ENCODE data around the gene APOL1. TPM values are rescaled to one million over a fixed set of nuclear protein-coding genes. Genes with fewer than 3 reads are reported as not detected.
"Not testable (repeated sequence)": the region's sequence is repeated elsewhere in the genome, so short reads cannot be mapped to it uniquely, and the experiment has no call there.

The APOL1 gene
- total RNA-seq, 2 donors from 2014 or later: 23.3 to 38.2 TPM

GRCh38 chr22:36238373-36239149 lies 14.4 kb upstream of the APOL1 start:
- ATAC-seq (peak; percentile 70), DNase-seq (peak in 1 of 2 donors; percentile 52)
- intact Hi-C loops (cut with DNase I, micrococcal nuclease): no loop called here

DNA sequence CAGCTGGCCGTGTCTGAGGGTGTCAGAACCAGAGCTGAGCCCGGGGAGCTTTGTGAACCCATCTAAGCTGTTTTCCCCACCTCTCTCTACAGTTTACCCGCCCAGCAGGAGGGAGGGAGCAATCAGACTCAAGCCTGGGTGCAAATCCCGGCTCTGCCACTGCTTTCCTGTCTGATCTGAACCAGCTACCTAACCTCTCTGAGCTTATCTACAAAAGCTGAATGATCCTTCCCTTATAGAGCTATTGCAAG lies 13.9 kb upstream of the APOL1 start:
- intact Hi-C loops (cut with DNase I, micrococcal nuclease): no loop called here
- peak; percentile 44 for ATAC-seq
- peak in 1 of 2 donors; percentile 29 for DNase-seq

DNA sequence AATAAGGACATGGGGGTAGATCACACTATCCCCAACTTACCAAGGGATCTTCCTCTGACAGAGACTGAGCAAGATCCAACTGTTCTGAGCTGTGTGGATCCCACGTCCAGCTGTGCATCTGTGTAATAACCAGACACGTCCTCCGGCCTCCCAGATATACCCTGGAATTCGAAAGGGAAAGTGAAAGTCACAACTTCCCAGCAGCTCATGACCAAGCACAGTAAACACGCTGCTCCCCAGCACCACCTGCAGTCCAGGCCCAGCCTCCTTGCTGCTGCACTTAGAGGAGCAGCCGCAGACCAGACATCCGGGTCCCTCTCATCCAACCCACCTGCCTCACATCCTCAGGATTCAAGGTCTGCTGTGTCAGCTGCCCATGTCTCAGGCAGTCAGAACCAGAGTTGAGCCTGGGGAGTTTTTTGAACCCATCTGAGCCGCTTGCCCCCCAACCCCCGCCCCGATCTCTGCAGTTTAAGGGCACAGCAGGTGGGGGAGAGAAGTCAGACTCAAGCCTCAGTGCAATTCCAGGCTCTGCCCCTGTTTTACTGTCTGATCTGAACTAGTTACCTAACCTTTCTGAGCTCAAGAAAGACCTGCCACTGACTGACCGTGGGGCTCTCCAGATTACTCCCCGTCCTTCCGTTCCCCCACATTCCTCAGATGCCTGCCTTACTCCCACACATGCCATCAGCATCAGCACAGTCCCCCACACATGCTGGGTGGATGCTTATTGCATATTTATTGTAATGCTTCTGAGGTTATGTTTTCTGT lies 13.3 kb upstream of the APOL1 start, which contains the start of gene APOL2:
TSS of gene APOL2 (minus strand) at position 127 of the 771 bp plus-strand sequence. CDS start 6,365 bp downstream, outside the sequence.
- peak; percentile 88 to 95 for DNase-seq
- ATAC-seq: peak; percentile 96
- intact Hi-C loops (cut with DNase I, micrococcal nuclease): no loop called here

- DNase-seq (no peak), ATAC-seq (no peak)
- intact Hi-C loops (cut with DNase I, micrococcal nuclease): no loop called here
These were observed 8.9 kb upstream of the APOL1 start for GRCh38 chr22:36243986-36244385.

DNA sequence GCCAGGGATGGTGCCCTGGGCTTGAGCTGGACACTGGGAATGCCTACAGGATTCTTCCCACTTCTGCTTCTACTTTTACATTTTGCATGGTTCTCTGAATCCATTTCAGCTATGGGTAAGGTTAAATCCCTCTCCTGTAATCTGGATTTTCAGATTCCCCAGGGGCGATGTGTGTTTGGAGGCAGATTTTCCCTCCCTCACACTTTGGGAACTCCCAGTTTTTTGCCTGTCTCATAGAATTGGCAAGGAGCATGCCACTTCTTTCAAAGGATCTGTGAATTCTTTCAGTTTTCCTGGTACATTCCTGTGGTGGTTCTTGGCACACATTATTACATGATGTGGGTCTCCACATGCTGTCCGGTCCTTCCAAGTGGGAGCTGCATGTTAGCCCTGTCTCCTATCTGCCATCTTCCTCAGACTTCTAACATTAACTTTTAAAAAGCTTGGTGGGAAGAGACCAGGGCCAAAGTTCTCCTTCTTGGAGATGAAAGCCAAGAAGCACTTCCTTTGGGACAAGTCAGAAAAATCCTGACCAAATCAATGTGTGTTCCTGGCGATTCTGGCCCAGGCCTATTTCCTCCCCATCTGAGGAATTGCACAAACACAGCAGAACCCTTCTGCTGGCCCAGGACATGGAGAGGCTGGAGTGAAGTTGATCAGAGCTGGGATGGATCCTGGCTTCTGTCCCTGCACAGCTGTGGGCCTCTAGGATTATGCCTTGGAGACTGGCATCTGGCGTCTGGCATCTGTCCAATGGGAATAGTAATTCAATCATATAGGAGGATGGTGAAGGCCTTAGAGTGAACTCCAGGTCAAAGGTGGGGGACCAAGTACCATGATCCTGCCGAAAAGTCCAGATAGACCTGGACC lies 8.2 kb upstream of the APOL1 start:
- ATAC-seq (no peak), DNase-seq (no peak)
- intact Hi-C loops (cut with DNase I, micrococcal nuclease): no loop called here

DNA sequence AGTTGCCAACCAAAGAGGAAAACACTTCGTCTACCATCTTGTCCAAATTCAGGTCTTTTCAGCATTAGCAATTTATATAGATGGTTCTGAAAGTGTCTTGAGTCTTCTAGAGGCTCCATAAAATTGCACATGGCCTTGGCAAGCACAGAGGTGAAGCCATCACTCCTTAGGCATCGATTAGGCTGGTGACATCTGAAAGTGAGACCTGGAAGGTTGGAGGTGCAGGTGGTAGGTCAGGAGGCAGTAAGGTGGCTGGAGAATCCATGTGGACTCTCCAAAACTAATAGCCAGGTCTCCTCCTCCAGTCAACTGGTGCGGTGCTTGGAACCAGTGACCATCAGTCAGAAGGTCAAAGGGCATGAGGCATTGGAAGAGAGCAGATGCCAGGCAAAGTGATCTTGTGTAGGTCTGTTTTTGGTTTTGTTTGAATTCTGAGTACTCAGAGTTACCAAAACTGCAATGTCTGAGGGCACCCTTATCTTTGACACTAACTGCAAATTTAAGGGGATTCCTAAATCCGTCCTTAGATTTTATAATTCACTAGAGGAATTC lies 7.1 kb upstream of the APOL1 start:
- ATAC-seq (no peak), DNase-seq (no peak)
- intact Hi-C loops (cut with DNase I, micrococcal nuclease): no loop called here

GRCh38 chr22:36246718-36247117 lies 6.2 kb upstream of the APOL1 start:
- DNase-seq (no peak), ATAC-seq (no peak)
- intact Hi-C loops (cut with DNase I, micrococcal nuclease): no loop called here

- DNase-seq (no peak), ATAC-seq (no peak)
- intact Hi-C loops (cut with DNase I, micrococcal nuclease): no loop called here
These were observed 5.0 kb upstream of the APOL1 start for GRCh38 chr22:36247955-36248354.

DNA sequence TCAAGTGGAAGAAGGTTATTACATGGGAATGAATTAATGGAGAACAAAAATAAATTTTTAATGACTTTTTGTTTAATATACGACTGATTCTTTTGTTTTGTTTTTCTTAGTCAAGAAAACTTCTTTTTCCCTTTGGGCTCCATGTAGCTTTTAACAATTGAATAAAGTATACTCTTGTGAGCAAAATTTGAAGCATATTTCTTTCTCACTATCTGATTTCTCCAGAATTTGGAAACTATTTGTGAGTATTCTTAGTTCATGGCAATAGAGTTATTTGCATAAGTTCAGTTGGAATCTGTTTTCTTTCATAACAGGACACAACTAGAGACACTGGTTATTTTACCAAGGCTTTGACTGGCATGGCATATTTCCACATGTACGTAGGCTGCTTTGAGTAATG lies 3.8 kb upstream of the APOL1 start:
- DNase-seq: no peak
- ATAC-seq: no peak
- intact Hi-C loops (cut with DNase I, micrococcal nuclease): no loop called here

DNA sequence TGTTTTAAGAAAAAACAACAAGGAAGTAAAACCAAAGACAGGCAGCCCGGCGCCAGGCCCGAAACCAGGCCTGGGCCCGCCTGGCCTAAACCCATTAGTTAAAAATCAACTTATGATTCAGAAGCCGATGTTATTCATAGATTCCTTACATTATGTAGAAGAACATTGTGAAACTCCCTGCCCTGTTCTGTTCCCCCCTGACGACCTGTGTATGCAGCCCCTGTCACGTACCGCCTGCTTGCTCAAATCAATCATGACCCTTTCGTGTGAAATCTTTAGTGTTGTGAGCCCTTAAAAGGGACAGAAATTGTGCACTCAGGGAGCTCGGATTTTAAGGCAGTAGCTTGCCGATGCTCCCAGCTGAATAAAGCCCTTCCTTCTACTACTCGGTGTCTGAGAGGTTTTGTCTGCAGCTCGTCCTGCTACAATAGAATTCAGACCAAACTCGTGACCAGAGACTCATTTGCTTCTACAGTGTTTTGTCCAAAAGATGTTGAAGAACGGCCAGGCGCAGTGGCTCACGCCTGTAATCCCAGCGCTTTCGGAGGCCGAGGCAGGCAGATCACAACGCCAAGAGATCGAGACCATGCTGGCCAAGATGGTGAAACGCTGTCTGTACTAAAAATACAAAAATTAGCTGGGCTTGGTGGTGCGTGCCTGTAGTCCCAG lies 2.5 kb upstream of the APOL1 start:
- DNase-seq; intact Hi-C loops (cut with DNase I, micrococcal nuclease); ATAC-seq: not testable (repeated sequence)

- DNase-seq; ATAC-seq; intact Hi-C loops (cut with DNase I, micrococcal nuclease): not testable (repeated sequence)
These were observed 839 bp upstream of the APOL1 start for GRCh38 chr22:36251979-36252608.

DNA sequence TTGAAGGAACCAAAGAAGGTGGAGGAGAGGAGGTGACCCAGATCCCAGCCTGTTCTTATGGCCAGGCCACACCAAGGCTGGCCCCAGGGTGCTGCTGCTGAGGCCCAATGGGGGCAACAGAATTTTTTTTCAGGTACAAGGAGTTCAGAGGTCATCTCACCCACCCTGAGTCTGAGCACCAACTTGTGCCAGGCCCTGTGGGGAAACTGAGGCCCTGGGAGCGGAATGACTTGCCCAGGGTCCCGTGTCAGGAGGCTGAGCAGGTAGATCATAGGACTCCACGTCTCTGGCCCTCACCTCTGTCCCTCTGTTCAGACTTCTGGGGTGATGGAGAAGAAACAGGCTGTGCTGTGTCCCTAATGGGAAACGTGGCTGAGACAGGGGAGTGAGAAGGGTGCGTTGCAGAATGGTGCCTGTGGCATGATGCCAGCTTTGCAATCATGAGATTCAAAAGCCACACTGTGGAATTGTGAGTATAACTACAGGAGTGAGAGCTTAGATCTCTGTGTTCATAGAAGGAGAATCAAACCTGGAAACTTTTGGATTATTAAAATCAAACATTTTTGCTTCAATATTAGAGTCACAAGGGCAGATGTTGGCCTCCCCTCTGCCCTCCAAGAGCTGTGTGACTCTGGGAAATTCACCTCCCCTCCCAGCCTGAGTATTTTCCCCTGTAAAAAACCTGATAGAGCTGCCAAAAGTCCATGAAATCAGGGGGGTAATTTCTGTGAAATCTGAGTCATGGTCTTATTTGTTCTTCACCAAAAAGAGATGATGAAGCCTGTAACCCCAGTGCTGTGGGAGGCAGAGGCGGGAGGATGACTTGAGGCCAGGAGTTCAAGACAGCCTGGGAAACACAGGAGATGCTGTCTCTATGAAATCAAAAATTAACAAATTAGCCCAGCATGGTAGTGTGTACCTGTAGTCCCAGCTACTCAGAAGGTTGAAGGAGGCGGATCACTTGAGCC lies 874 bp downstream of the APOL1 start:
- ATAC-seq (no peak), DNase-seq (no peak)
- intact Hi-C loops (cut with DNase I, micrococcal nuclease): no loop called here

DNA sequence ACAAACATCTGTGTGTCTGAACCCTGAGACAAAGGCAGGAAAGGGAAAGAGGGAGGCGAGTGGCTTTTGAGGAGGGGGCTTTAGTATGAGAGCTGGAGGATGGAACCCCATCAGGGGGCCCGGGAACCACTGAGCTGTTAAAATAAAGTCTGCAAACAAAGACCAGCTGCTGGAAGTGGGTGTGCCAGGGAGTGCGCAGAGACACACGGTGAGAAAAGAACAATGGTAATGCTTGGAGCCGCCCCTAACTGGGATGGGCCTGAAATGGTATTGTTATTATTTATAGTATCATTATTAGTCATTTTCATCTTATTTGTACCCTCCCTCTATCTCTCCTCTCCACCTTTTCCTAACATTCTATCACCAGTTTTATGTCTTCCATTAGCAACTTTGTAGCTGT lies 2.6 kb downstream of the APOL1 start:
- DNase-seq; intact Hi-C loops (cut with DNase I, micrococcal nuclease): not testable (repeated sequence)
- peak; percentile 58 for ATAC-seq

GRCh38 chr22:36256478-36256877 lies 3.5 kb downstream of the APOL1 start:
- ATAC-seq: no peak
- DNase-seq: no peak
- intact Hi-C loops (cut with DNase I, micrococcal nuclease): no loop called here

DNA sequence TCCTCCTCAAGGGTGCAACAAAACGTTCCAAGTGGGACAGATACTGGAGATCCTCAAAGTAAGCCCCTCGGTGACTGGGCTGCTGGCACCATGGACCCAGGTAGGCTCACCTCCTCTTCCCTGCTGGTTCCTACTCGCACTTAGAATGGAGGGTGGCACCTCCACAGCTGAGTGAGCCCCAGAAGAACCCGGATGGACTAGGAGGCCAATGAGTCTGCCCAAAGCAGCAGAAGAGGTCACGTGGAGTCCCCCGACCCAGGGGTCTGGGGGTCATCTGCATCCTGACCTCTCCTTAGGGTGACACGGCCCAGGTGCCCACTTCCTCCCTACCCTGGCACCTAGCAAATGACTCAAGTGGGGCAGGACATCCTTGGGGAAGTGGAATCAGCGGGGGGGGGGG lies 4.4 kb downstream of the APOL1 start:
- ATAC-seq (no peak), DNase-seq (no peak)
- intact Hi-C loops (cut with DNase I, micrococcal nuclease): no loop called here

GRCh38 chr22:36257948-36258670 lies 5.2 kb downstream of the APOL1 start:
- DNase-seq: no peak
- intact Hi-C loops (cut with DNase I, micrococcal nuclease): no loop called here
- no peak for ATAC-seq
